Cardiac muscle cell (in vitro differentiated cells and primary cell): ENCODE data around the gene AKIRIN1. TPM values are rescaled to one million over a fixed set of nuclear protein-coding genes. Genes with fewer than 3 reads are reported as not detected.

Experiments
- DNase-seq, 2 donors: peaks; one replicate each; pipeline versions ENCODE4 v3.0.0 to v3.0.0-alpha.2; 2010 to 2017; ENCODE audit warnings: low read depth in 1 of 2, low spot score in 1 of 2
- H3K27ac ChIP-seq: fragments of 200-600 bp; sonication (generic); 2 replicates; pipeline ENCODE4 v1.5.1; 2016
- H3K27me3 ChIP-seq: fragments of 200-600 bp; sonication (generic); 2 replicates; pipeline ENCODE4 v1.6.0; 2016; ENCODE audit warnings: control low read depth
- H3K36me3 ChIP-seq: fragments of 200-600 bp; sonication (generic); 2 replicates; pipeline ENCODE4 v1.5.1; 2016; ENCODE audit warnings: control low read depth
- H3K4me1 ChIP-seq: fragments of 200-600 bp; sonication (generic); 2 replicates; pipeline ENCODE4 v1.8.1; 2017; ENCODE audit warnings: low read depth, mild to moderate bottlenecking, mixed run types
- H3K4me3 ChIP-seq: fragments of 200-600 bp; sonication (generic); 2 replicates; pipeline ENCODE4 v1.5.1; 2016; ENCODE audit warnings: mild to moderate bottlenecking
- H3K9me3 ChIP-seq: fragments of 200-600 bp; sonication (generic); 2 replicates; pipeline ENCODE4 v1.5.1; 2017; ENCODE audit warnings: low read depth, mild to moderate bottlenecking, control low read depth
- polyA plus RNA-seq: library from polyadenylated mRNA; unstranded; fragments of >200 nt; fragmentation: Nextera tagmentation; extraction: Ambion mirVana; gene quantifications from 2 replicates; pipeline ENCODE4 v1.2.1, GENCODE V29; 2016
- total RNA-seq: library from RNA; depleted of rRNA; stranded (reverse); fragments of >200 nt; gene quantifications from 2 replicates; pipeline ENCODE4 v1.2.3, GENCODE V29; 2016
- TF ChIP-seq, protein P1 (sequence below): IDR thresholded peaks from 2 replicates; pipeline ENCODE4 v1.5.1; 2012; ENCODE audit warnings: low read depth, mild to moderate bottlenecking, low read length

The AKIRIN1 gene
- total and polyA plus RNA-seq, 2 experiments from 2014 or later = 93.6 to 124 TPM

DNA sequence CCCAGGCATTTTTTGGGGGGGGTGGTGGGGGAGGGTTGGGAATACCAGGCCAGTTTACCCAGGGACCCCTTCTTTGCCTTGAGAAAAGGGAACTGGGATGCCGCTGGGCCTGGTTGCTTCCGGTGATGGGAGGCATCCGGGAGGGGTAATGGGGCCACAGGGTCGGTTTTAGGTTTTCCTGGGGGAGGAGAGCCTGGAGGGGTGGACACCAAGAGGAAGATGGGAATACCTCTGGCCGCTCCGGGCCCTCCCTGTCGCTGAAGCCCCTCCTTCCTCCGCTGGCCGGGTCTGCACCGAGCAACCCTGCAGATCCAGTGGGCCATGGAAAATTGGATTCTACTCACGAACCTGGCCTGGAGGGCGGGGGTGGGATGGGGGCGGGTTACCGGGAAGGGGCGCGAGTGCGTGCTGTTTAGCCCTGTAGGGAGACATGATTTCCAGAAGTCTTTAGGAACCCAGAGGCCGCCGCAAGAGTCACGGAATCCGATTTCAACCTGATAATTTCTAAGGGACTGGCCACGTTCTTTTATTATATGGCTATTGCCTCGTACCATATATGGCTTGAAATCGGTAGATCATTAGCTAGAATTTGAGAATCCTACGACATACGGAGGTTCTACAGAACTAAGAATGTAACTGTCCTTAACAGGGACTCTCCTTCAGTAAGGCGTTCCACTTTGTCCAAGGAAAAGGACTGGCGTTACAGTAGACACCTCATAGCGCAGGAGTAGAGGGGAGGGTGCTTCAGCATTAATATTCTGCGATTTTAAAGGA lies 749 bp downstream of the AKIRIN1 start:
- Histone ChIP-seq H3K9me3 (no peaks in the 10 kb centered on the region), H3K27ac (peak overlapping the region; percentile 99), H3K4me1 (peaks cover 17% of the 10 kb centered on the region), H3K27me3 (no peaks in the 10 kb centered on the region), H3K4me3 (peak overlapping the region; percentile 98), H3K36me3 (no peaks in the 10 kb centered on the region)
- DNase-seq = peak; percentile 49 to 57
- TF ChIP-seq, protein P1, sequence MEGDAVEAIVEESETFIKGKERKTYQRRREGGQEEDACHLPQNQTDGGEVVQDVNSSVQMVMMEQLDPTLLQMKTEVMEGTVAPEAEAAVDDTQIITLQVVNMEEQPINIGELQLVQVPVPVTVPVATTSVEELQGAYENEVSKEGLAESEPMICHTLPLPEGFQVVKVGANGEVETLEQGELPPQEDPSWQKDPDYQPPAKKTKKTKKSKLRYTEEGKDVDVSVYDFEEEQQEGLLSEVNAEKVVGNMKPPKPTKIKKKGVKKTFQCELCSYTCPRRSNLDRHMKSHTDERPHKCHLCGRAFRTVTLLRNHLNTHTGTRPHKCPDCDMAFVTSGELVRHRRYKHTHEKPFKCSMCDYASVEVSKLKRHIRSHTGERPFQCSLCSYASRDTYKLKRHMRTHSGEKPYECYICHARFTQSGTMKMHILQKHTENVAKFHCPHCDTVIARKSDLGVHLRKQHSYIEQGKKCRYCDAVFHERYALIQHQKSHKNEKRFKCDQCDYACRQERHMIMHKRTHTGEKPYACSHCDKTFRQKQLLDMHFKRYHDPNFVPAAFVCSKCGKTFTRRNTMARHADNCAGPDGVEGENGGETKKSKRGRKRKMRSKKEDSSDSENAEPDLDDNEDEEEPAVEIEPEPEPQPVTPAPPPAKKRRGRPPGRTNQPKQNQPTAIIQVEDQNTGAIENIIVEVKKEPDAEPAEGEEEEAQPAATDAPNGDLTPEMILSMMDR = no peak

DNA sequence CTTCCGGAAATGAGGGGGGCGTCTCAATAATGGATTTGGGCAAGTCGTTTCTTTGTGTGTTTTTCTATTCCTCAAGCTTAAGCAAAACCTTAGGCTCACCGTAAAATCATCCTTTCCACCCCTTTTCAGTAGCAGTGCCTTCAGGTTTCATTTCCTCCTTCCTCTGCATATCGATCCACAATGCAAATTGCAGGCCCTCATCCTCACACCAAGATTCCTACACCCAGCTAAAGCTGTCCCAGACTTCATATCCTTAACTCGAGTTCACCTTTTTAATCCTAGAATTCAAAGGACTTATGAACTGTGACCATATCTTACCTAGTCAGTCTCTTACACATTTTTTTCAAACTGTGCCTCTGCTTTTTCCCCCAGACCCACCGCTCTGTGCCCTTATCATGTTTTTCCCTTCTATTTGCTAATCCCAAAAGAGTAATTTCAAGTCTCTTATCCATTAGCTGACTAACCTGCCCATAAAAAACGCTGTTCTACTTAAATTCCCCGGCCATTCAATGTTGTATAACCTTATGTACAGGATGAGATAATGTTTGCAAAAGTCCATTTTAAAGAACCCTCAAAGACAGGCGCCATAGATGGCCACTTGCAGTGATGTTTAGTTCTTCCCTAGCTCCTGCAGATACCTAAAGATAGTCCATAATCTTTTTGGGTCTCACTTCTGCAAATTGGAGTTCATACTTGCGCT lies 1.5 kb downstream of the AKIRIN1 start:
- no peaks in the 10 kb centered on the region for H3K27me3 ChIP-seq
- no peak for DNase-seq
- peak overlapping the region; percentile 99 for H3K27ac ChIP-seq
- TF ChIP-seq, protein P1 = no peak
- H3K9me3 ChIP-seq = no peaks in the 10 kb centered on the region
- peaks cover 19% of the 10 kb centered on the region for H3K4me1 ChIP-seq
- H3K4me3 ChIP-seq = peak overlapping the region; percentile 98
- H3K36me3 ChIP-seq = no peaks in the 10 kb centered on the region

DNA sequence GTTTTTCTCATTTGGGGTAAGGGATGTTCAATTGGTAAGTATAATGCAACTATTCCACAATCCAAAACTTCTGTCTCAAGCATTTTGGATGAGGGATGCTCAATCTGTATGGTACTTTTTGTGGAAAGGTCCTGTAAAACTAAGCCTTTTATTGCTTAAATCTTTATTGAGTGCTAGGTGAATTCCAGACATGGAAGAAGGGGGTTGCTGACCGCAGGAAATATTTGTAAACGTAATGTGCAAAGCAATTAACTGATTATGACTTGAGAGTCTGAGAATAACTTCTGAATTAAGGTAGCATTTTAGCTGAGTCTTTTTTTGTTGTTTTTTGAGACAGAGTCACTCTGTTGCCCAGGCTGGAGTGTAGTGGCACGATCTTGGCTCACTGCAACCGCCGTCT lies 3.1 kb downstream of the AKIRIN1 start:
- no peak overlapping the region for H3K27ac ChIP-seq
- TF ChIP-seq, protein P1 = no peak
- no peaks in the 10 kb centered on the region for H3K9me3 ChIP-seq
- DNase-seq = no peak
- H3K4me1 ChIP-seq = peaks cover 24% of the 10 kb centered on the region
- peaks cover 14% of the 10 kb centered on the region for H3K36me3 ChIP-seq
- H3K4me3 ChIP-seq = no peak overlapping the region
- no peaks in the 10 kb centered on the region for H3K27me3 ChIP-seq

DNA sequence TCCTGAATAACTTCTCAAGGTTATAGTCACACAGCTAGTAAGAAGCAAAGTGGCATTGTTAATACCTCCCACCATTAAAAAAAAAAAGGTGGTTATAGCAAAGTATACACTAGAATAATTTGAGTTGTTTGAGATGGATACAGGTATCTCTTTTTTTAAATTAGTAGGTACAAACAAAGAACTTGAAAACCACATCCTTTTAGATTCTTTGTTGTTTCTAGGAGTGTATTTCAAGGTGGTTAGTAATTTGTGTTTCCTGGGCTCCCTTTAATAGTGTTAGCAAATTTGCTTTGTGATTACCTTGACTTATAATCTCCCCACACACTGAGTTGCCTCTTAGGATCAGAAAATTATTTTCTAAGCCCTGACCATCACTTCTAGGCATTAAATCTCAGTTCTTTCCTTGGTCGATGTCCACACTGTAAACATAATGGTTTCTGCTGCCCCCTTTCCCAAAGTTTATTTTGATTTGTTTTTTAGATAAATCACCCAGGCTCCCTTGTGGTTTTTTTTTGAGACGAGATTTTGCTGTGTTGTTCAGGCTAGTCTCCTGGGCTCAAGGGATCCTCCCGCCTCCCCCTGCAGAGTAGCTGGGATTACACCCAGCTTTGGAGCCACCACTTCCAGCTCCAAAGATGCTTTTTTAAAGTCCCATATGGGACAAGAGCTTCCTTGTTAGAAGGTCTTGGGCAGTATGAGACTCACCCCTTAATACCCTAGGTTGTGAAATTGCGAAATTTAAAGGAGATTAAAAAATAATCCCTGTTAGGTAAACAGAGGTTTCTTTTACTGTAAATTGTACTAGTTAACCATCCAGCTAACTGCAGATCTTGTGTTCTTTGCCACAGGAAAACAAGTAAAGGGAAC lies 6.2 kb downstream of the AKIRIN1 start:
- Histone ChIP-seq H3K9me3 (no peaks in the 10 kb centered on the region), H3K4me3 (no peak overlapping the region), H3K27me3 (no peaks in the 10 kb centered on the region), H3K4me1 (peaks cover 15% of the 10 kb centered on the region), H3K27ac (peak overlapping the region; percentile 48), H3K36me3 (peaks cover 40% of the 10 kb centered on the region)
- TF ChIP-seq, protein P1 = no peak
- DNase-seq = no peak

DNA sequence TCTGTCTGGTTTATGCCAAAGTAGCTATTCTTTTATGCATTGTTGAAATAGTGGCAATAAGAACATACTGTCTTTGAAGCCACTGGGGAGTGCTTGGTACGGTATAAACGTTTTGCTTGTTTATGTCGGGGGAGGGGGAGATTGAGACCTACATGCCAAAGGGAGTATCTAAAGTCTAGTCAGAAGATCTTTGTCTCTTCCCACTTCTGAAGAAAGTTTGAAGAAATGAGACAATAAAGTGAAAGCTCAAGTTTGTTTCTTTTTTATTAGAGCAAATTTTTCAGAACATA lies 6.8 kb downstream of the AKIRIN1 start:
- TF ChIP-seq, protein P1 = no peak
- Histone ChIP-seq H3K36me3 (peaks cover 46% of the 10 kb centered on the region), H3K27ac (no peak overlapping the region), H3K4me3 (no peak overlapping the region), H3K9me3 (no peaks in the 10 kb centered on the region), H3K27me3 (no peaks in the 10 kb centered on the region), H3K4me1 (peaks cover 11% of the 10 kb centered on the region)
- DNase-seq = no peak
